Mucosa of gallbladder (tissue), 1 donor: ENCODE data around the gene SVIL. TPM values are rescaled to one million over a fixed set of nuclear protein-coding genes. Genes with fewer than 3 reads are reported as not detected.
"Not testable (repeated sequence)": the region's sequence is repeated elsewhere in the genome, so short reads cannot be mapped to it uniquely, and the experiment has no call there.

Experiments used
- DNase-seq: peaks from one replicate; pipeline ENCODE4 v3.0.0-alpha.2; 2020; ENCODE audit warnings: low spot score
- total RNA-seq: library from RNA; stranded (reverse); gene quantifications from one replicate; pipeline ENCODE4 v1.2.1, GENCODE V29; 2021
- donor health status: DM: no; HTN: no; CAD: no.

SVIL gene
- total RNA-seq, 1 donor from 2014 or later, result 284 TPM

- no peak for DNase-seq
Measured at GRCh38 chr10:29603223-29603896, 31.4 kb downstream of the SVIL start.

- no peak for DNase-seq
Measured at GRCh38 chr10:29600821-29601220, 34.0 kb downstream of the SVIL start.

- DNase-seq, result no peak
Measured at GRCh38 chr10:29600067-29600466, 34.7 kb downstream of the SVIL start.

GRCh38 chr10:29598851-29599311 is 35.9 kb downstream of the SVIL start:
- DNase-seq, result peak; percentile 37

GRCh38 chr10:29596826-29597225 is 37.9 kb downstream of the SVIL start:
- DNase-seq, result no peak

GRCh38 chr10:29596356-29596755 is 38.4 kb downstream of the SVIL start:
- no peak for DNase-seq

GRCh38 chr10:29595636-29596225 is 39.0 kb downstream of the SVIL start:
- no peak for DNase-seq

GRCh38 chr10:29595146-29595545 is 39.6 kb downstream of the SVIL start:
- no peak for DNase-seq

GRCh38 chr10:29591651-29591968 is 43.2 kb downstream of the SVIL start:
- DNase-seq, result no peak

- DNase-seq, result no peak
Measured at GRCh38 chr10:29590915-29591650, 43.7 kb downstream of the SVIL start.

GRCh38 chr10:29588629-29589421 is 45.9 kb downstream of the SVIL start:
- DNase-seq, result no peak

- DNase-seq, result not testable (repeated sequence)
Measured at GRCh38 chr10:29587750-29588628, 46.8 kb downstream of the SVIL start.

GRCh38 chr10:29587102-29587749 is 47.5 kb downstream of the SVIL start:
- DNase-seq, result not testable (repeated sequence)

- no peak for DNase-seq
Measured at GRCh38 chr10:29586509-29586908, 48.3 kb downstream of the SVIL start.

- DNase-seq, result no peak
Measured at GRCh38 chr10:29585488-29585976, 49.2 kb downstream of the SVIL start.

GRCh38 chr10:29584436-29584835 is 50.3 kb downstream of the SVIL start:
- no peak for DNase-seq

GRCh38 chr10:29583674-29584073 is 51.1 kb downstream of the SVIL start:
- no peak for DNase-seq

GRCh38 chr10:29582769-29583168 is 52.0 kb downstream of the SVIL start:
- not testable (repeated sequence) for DNase-seq

- DNase-seq, result no peak
Measured at GRCh38 chr10:29579455-29579970, 55.3 kb downstream of the SVIL start.

GRCh38 chr10:29578457-29578856 is 56.3 kb downstream of the SVIL start:
- DNase-seq, result no peak
